IPS-NIHi11 (cell line): ENCODE data around the gene MDFI.
A peak's percentile ranks its signal among the peaks of the same experiment; 100 is the strongest.
"Not testable (repeated sequence)": the region's sequence is repeated elsewhere in the genome, so short reads cannot be mapped to it uniquely, and the experiment has no call there.

ENCODE experiments used
- DNase-seq: peaks from one replicate; pipeline ENCODE4 v3.0.0; 2012; ENCODE audit warnings: mixed read lengths, low spot score

MDFI gene

GRCh38 chr6:41602864-41603608 is 35.2 kb upstream of the MDFI start:
- DNase-seq = peak; percentile 83

- DNase-seq = no peak
Observed at GRCh38 chr6:41604006-41604405, 34.3 kb upstream of the MDFI start.

- DNase-seq = no peak
Observed at GRCh38 chr6:41605649-41606048, 32.6 kb upstream of the MDFI start.

GRCh38 chr6:41607036-41607435 is 31.2 kb upstream of the MDFI start:
- DNase-seq = no peak

GRCh38 chr6:41607736-41608135 is 30.5 kb upstream of the MDFI start:
- DNase-seq = no peak

- no peak for DNase-seq
Observed at GRCh38 chr6:41608443-41609151, 29.7 kb upstream of the MDFI start.

GRCh38 chr6:41614715-41615114 is 23.6 kb upstream of the MDFI start:
- DNase-seq = no peak

- no peak for DNase-seq
Observed at GRCh38 chr6:41615311-41615710, 23.0 kb upstream of the MDFI start.

GRCh38 chr6:41618598-41618997 is 19.7 kb upstream of the MDFI start:
- no peak for DNase-seq

GRCh38 chr6:41619193-41619592 is 19.1 kb upstream of the MDFI start:
- DNase-seq = not testable (repeated sequence)

- no peak for DNase-seq
Observed at GRCh38 chr6:41621367-41621766, 16.9 kb upstream of the MDFI start.

GRCh38 chr6:41621802-41622201 is 16.5 kb upstream of the MDFI start:
- DNase-seq = no peak

GRCh38 chr6:41622206-41622988 is 15.9 kb upstream of the MDFI start:
- no peak for DNase-seq

- DNase-seq = no peak
Observed at GRCh38 chr6:41623330-41623729, 14.9 kb upstream of the MDFI start.

GRCh38 chr6:41624621-41625380 is 13.5 kb upstream of the MDFI start:
- DNase-seq = no peak

- DNase-seq = no peak
Observed at GRCh38 chr6:41625442-41625841, 12.8 kb upstream of the MDFI start.

GRCh38 chr6:41626022-41626421 is 12.2 kb upstream of the MDFI start:
- no peak for DNase-seq

- DNase-seq = no peak
Observed at GRCh38 chr6:41626917-41627316, 11.4 kb upstream of the MDFI start.

- DNase-seq = no peak
Observed at GRCh38 chr6:41629128-41629527, 9.1 kb upstream of the MDFI start.

- DNase-seq = no peak
Observed at GRCh38 chr6:41630069-41630468, 8.2 kb upstream of the MDFI start.

GRCh38 chr6:41630946-41631345 is 7.3 kb upstream of the MDFI start:
- no peak for DNase-seq

- no peak for DNase-seq
Observed at GRCh38 chr6:41633056-41633634, 5.1 kb upstream of the MDFI start.
